Body of pancreas (tissue), 4 donors: ENCODE measurements around the gene CMTM8.
"Not testable (repeated sequence)": the region's sequence is repeated elsewhere in the genome, so short reads cannot be mapped to it uniquely, and the experiment has no call there.

Experiments used
- POLR2A ChIP-seq, 3 donors: fragments of 450-650 bp; IDR thresholded peaks; one replicate each; pipeline ENCODE4 v1.6.1; 2016; ENCODE audit warnings: antibody characterized with exemption in 3 of 3, mild to moderate bottlenecking in 2 of 3
- TF ChIP-seq, protein P1 (sequence below), 7 experiments: fragments of 450-650 bp in 4 of 7; fragments of 200-600 bp in 3 of 7; sonication (generic) in 3 of 7; IDR thresholded peaks; one replicate each; pipeline ENCODE4 v1.5.1; 2016 to 2019; ENCODE audit warnings: antibody characterized with exemption in 7 of 7

DNA sequence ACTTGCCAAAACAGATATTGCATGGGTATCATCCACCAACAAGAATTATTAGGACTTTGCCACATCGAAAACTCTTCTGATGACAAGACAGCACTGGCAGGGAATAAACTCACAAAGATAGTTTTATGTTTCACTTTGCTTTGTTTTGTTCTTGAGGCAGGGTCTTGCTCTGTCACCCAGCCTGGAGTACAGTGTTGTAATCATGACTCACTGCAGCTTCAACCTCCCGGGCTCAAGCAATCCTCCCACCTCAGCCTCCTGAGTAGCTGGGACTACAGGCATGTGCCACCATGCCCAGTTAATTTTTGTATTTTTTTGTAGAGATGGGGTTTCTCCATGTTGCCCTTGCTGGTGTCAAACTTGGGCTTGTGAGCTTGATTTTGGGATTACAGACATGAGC lies 151.1 kb downstream of the CMTM8 start:
- TF ChIP-seq POLR2A (IDR thresholded peaks at IDR 0.05): not testable (repeated sequence)
- TF ChIP-seq, protein P1, sequence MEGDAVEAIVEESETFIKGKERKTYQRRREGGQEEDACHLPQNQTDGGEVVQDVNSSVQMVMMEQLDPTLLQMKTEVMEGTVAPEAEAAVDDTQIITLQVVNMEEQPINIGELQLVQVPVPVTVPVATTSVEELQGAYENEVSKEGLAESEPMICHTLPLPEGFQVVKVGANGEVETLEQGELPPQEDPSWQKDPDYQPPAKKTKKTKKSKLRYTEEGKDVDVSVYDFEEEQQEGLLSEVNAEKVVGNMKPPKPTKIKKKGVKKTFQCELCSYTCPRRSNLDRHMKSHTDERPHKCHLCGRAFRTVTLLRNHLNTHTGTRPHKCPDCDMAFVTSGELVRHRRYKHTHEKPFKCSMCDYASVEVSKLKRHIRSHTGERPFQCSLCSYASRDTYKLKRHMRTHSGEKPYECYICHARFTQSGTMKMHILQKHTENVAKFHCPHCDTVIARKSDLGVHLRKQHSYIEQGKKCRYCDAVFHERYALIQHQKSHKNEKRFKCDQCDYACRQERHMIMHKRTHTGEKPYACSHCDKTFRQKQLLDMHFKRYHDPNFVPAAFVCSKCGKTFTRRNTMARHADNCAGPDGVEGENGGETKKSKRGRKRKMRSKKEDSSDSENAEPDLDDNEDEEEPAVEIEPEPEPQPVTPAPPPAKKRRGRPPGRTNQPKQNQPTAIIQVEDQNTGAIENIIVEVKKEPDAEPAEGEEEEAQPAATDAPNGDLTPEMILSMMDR (IDR thresholded peaks at IDR 0.05): not testable (repeated sequence)
